Skin epidermis (tissue), 12 donors: ENCODE data around the gene ZMPSTE24.
"Not testable (repeated sequence)": the region's sequence is repeated elsewhere in the genome, so short reads cannot be mapped to it uniquely, and the experiment has no call there.

Experiments
- H3K27ac ChIP-seq, 21 experiments: fragments of 200-600 bp; sonication (generic) in 11 of 21; one replicate each; pipeline ENCODE4 v1.5.0; 2020; ENCODE audit warnings: mild to moderate bottlenecking in 3 of 21, inconsistent platforms in 2 of 21, moderate library complexity in 2 of 21
- H3K4me3 ChIP-seq, 7 experiments: fragments of 200-600 bp; sonication (generic) in 2 of 7; one replicate each; pipeline ENCODE4 v1.5.0; 2020; ENCODE audit warnings: inconsistent platforms in 2 of 7, mild to moderate bottlenecking in 2 of 7, moderate library complexity in 1 of 7

ZMPSTE24 gene

DNA sequence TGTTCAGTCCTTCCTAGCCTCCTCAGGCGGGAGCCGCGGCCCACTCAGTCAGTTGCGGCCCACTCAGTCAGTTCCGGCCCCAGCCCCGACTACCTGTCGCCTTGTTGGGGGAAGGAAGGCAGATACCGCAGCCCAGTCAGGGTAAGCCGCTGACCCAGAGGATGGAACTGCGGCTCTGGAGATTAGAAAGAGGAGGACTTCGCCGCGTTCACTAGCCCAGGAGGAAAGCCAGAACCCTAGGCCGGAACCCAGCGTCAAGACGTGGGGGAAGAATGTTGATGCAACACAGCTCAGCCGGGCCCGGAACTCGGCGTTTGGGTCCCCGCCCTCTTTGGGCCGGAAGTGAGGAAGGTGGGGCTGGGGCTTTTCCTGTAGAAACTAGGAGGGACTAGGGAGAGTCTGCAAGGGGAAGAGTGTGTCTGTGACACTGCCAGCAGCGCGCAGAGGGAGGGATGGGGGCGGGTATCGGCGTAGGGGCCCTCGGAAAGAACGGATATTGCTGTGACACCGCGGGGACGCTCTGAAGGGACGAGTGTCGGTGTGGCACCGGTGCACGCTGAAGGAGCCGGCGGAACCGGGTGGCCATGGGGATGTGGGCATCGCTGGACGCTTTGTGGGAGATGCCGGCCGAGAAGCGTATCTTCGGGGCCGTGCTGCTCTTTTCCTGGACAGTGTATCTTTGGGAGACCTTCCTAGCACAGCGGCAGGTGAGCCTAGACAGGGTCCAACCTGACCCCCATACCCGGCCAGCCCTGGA, at the start of gene ZMPSTE24:
ZMPSTE24 (plus strand) TSS at position 549 of the 757 bp plus-strand sequence; CDS start at position 585, 36 bp downstream.
- H3K27ac ChIP-seq = peak within 1 kb of the TSS; percentile 89 to 99 (median 97)
- peak within 1 kb of the TSS; percentile 51 to 88 (median 84) for H3K4me3 ChIP-seq

DNA sequence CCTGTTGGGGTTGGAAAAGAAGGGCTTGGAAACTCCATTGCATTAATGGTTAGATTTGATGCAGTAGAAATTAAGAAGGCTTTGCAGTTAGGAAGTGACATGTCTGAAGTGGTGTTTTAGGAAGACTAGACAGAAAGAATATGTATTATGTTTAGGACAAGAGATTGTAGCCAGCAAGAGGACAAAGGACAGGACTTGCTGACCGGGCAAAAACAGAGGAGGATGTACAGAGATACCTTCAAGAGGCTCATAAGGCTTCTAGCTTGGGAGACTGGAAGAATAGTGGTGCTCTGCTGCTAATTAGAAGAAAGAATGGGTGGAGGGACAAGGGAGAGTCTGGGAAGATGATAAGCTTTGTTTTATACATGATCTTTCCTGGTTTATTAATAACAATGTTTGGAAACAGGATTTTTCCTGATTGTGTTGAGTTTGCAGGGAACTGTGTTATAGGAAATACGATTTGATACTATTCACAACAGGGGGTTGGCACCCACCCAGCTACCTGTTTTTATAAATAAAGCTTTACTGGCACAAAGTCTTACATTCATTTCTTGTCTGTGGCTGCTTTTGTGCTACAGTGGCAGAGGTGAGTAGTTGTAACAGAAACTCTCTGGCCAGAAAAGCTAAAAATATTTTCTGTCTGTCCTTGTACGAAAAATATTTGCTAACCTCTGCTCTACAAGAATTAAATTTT, 47.4 kb upstream of the ZMPSTE24 start:
- Histone ChIP-seq H3K4me3 (no peak overlapping the region), H3K27ac (no peak overlapping the region)

DNA sequence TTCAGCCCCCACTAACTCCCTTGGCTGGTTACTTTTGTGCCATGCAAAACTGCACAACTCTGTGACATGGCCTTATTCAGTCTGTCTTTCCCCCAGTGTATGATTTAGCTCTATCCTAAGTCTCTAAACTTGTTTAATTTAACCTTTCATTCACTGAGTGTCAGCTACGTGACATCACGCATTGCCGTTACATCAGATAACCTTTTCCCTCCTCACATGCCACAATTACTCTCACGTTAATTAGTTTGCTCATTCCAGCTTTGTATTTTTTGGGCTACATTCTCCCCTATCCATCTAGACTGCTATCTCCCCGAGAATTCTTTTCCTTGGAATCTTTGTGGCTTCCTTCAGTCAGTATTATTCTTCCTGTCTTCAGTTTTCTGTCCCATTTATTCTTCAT, 39.7 kb upstream of the ZMPSTE24 start:
- Histone ChIP-seq H3K4me3 (no peak overlapping the region), H3K27ac (no peak overlapping the region)

DNA sequence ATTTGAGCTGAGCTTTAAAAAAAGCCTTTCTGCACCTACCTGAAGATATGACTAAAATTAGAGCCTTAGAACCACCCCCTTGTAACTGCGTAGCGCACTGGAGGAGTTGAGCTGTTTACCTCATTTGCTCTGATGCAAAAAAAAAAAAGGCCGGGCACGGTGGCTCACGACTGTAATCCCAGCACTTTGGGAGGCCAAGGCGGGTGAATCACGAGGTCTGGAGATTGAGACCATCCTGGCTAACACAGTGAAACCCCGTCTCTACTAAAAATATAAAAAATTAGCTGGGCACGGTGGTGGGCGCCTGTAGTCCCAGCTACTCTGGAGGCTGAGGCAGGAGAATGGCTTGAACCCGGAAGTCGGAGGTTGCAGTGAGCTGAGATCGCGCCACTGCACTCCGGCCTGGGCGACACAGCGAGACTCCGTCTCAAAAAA, 36.5 kb upstream of the ZMPSTE24 start:
- not testable (repeated sequence) for H3K4me3 ChIP-seq, H3K27ac ChIP-seq

- H3K27ac ChIP-seq = no peak overlapping the region
- H3K4me3 ChIP-seq = no peak overlapping the region
Measured at GRCh38 chr1:40221977-40222772, 35.9 kb upstream of the ZMPSTE24 start.

- no peak overlapping the region for H3K4me3 ChIP-seq
Measured at GRCh38 chr1:40224040-40224439, 34.0 kb upstream of the ZMPSTE24 start.

GRCh38 chr1:40226192-40226591, 31.8 kb upstream of the ZMPSTE24 start:
- no peak overlapping the region for H3K4me3 ChIP-seq
- no peak overlapping the region for H3K27ac ChIP-seq

More at GRCh38 chr1:40224040-40224439, 34.0 kb upstream of the ZMPSTE24 start:
- H3K27ac ChIP-seq = no peak overlapping the region

- Histone ChIP-seq H3K27ac (no peak overlapping the region), H3K4me3 (no peak overlapping the region)
Measured at GRCh38 chr1:40232444-40232843, 25.6 kb upstream of the ZMPSTE24 start.

GRCh38 chr1:40239626-40240025, 18.4 kb upstream of the ZMPSTE24 start:
- Histone ChIP-seq H3K27ac (no peak overlapping the region), H3K4me3 (no peak overlapping the region)

DNA sequence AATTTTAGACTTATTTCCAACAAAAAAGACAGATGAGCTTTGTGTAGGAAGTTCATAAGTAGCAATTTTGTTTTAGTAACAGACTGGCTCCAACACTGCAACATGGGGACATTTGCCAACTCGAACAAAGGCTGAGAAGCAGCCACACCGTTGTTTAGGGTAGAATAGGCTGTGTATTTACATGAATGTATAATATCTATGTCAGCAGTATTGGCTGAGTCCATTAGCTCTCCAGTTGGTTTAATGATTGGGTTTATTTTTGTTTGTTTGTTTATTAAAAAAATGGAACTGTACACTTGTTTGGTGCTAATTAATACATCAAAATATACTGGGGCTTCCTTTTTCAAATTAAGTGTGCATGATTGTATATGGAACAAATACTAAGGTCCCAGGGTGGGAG, 17.6 kb upstream of the ZMPSTE24 start:
- Histone ChIP-seq H3K27ac (no peak overlapping the region), H3K4me3 (no peak overlapping the region)

- Histone ChIP-seq H3K27ac (peak overlapping the region in 4 of 21 experiments; percentile 2 to 26 (median 18)), H3K4me3 (no peak overlapping the region)
Measured at GRCh38 chr1:40241362-40241761, 16.7 kb upstream of the ZMPSTE24 start.

GRCh38 chr1:40243351-40243750, 14.7 kb upstream of the ZMPSTE24 start:
- no peak overlapping the region for H3K27ac ChIP-seq

GRCh38 chr1:40244138-40244744, 13.8 kb upstream of the ZMPSTE24 start:
- no peak overlapping the region for H3K4me3 ChIP-seq
- no peak overlapping the region for H3K27ac ChIP-seq

More at GRCh38 chr1:40243351-40243750, 14.7 kb upstream of the ZMPSTE24 start:
- no peak overlapping the region for H3K4me3 ChIP-seq

- Histone ChIP-seq H3K4me3 (no peak overlapping the region), H3K27ac (no peak overlapping the region)
Measured at GRCh38 chr1:40245686-40246085, 12.3 kb upstream of the ZMPSTE24 start.

DNA sequence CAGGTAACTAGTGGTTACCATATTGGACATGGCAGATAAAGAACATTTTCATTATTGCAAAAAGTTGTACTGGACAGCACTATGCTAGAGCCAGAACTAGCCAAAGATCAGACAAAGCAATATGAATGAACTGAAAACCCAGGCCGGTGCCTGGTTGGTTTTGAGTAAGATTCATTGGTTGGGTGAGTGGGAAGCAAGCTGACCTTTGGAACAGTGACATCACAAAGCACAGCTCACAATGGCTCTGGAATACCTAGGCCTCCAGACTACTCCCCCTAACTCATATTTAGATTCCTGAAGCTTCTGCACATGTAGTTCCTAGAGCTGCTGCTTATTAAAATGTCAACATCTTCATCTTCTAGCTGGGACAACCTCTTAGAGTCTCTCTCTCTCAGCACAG, 10.4 kb upstream of the ZMPSTE24 start, which contains the start of gene TMCO2:
TMCO2 (plus strand) TSS at position 283 of the 400 bp plus-strand sequence; CDS start at position 340, 57 bp downstream.
- no peak within 1 kb of the TSS for H3K27ac ChIP-seq
- H3K4me3 ChIP-seq = no peak within 1 kb of the TSS

- H3K27ac ChIP-seq = no peak overlapping the region
Measured at GRCh38 chr1:40248412-40248811, 9.6 kb upstream of the ZMPSTE24 start.

DNA sequence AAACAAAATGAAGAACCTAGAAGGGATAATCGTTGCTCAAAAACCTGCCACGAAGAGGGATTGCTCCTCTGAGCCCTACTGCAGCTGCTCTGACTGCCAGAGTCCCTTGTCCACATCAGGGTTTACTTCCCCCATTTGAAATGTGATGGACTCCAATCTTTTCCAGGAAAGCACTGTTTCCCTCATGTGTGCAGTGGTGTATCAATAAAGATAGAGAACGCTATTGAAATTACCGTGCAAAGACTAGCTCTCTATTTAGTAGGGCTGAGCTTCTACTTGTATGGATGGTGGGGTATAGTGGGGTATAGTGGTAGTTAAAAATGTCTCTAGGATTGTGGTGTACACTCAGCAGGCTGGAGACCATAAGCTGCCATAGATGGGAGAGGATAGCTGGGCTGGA, 6.6 kb upstream of the ZMPSTE24 start:
- H3K4me3 ChIP-seq = no peak overlapping the region
- no peak overlapping the region for H3K27ac ChIP-seq

More at GRCh38 chr1:40248412-40248811, 9.6 kb upstream of the ZMPSTE24 start:
- H3K4me3 ChIP-seq = no peak overlapping the region

GRCh38 chr1:40252601-40253000, 5.4 kb upstream of the ZMPSTE24 start:
- no peak overlapping the region for H3K27ac ChIP-seq

GRCh38 chr1:40255231-40255630, 2.8 kb upstream of the ZMPSTE24 start:
- Histone ChIP-seq H3K27ac (no peak overlapping the region), H3K4me3 (no peak overlapping the region)

More at GRCh38 chr1:40252601-40253000, 5.4 kb upstream of the ZMPSTE24 start:
- no peak overlapping the region for H3K4me3 ChIP-seq
